Left lung (tissue), 10 donors: ENCODE results near the gene PAX7. TPM values are rescaled to one million over a fixed set of nuclear protein-coding genes. Genes with fewer than 3 reads are reported as not detected.

Experiments
- ATAC-seq: fragments of 200-7000 bp; cut with Tn5 transposase; one replicate; pipeline ENCODE4 v1.9.1; 2020; ENCODE audit warnings: moderate library complexity
- DNase-seq, 4 donors: peaks; one replicate each; pipeline ENCODE4 v3.0.0-alpha.2; 2013 to 2020
- H3K27ac ChIP-seq, 2 donors: fragments of 200-600 bp; sonication (generic) in 1 of 2; one replicate each; pipeline versions ENCODE4 v1.5.0 to v1.8.0; 2020 to 2021
- H3K27me3 ChIP-seq, 2 donors: fragments of 200-600 bp; sonication (generic) in 1 of 2; one replicate each; pipeline versions ENCODE4 v1.5.0 to v1.8.0; 2020 to 2021
- H3K36me3 ChIP-seq, 2 donors: fragments of 200-600 bp; sonication (generic) in 1 of 2; one replicate each; pipeline versions ENCODE4 v1.5.0 to v1.8.0; 2020 to 2021
- H3K4me1 ChIP-seq, 2 donors: fragments of 200-600 bp; one replicate each; pipeline ENCODE4 v1.8.0; 2021
- H3K4me3 ChIP-seq, 2 donors: fragments of 200-600 bp; sonication (generic) in 1 of 2; one replicate each; pipeline versions ENCODE4 v1.5.0 to v1.8.0; 2020 to 2021; ENCODE audit warnings: mild to moderate bottlenecking in 1 of 2
- H3K9me3 ChIP-seq, 2 donors: fragments of 200-600 bp; sonication (generic) in 1 of 2; one replicate each; pipeline versions ENCODE4 v1.5.0 to v1.8.0; 2020 to 2021
- intact Hi-C, 2 donors: fragments of 100-400 bp; cut with DNase I; formaldehyde crosslinking; loops; one replicate each; pipeline versions ENCODE4 v1.11.2 to v1.14.2; 2022
- polyA plus RNA-seq, 6 donors: library from polyadenylated mRNA; unstranded; fragments of 120-200 nt; gene quantifications; one replicate each; pipeline ENCODE4 v1.2.1, GENCODE V29; 2013; ENCODE audit not compliant: insufficient read length in 6 of 6
- total RNA-seq, 2 donors: library from RNA; stranded (reverse); fragmentation: NEBNext Ultra II Directional; extraction: Animal tissue kit (Norgen Biotek cat#: 25700); gene quantifications; one replicate each; pipeline ENCODE4 v1.2.1, GENCODE V29; 2021
- TF ChIP-seq, protein P1 (sequence below), 2 donors: fragments of 200-600 bp; sonication (generic) in 1 of 2; IDR thresholded peaks; one replicate each; pipeline versions ENCODE4 v1.5.0 to v1.8.0; 2021; ENCODE audit warnings: antibody characterized with exemption in 2 of 2
- donor health status: DM: no; HTN: yes; CAD: no.
- donor health status: DM: no; HTN: no; CAD: no.

PAX7 gene
- total and polyA plus RNA-seq, 8 donors: 0.03 TPM; not detected in 7

DNA sequence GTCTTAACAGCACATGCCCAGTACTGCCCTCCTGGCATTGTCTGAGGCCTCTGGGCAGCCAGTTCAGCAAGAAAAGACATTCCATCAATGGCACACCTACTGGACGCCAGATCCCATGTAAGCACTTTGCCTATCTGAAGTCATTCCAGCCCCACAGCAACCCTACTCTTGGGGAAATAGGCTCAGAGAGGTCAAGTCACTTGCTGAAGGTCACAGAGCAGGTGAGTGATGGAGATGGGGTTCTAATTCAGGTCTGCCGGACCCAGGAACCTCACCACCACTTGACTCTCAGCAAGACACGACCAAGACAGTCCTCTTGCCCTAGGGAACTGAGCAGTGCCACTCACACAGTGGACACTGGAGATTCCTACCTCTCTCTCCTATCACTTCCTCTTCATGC, 79.4 kb downstream of the PAX7 start:
- H3K27ac ChIP-seq: no peak overlapping the region
- H3K27me3 ChIP-seq: peaks cover 0 to 89% of the 10 kb centered on the region in 2 donors
- H3K4me1 ChIP-seq: no peaks in the 10 kb centered on the region
- TF ChIP-seq, protein P1, sequence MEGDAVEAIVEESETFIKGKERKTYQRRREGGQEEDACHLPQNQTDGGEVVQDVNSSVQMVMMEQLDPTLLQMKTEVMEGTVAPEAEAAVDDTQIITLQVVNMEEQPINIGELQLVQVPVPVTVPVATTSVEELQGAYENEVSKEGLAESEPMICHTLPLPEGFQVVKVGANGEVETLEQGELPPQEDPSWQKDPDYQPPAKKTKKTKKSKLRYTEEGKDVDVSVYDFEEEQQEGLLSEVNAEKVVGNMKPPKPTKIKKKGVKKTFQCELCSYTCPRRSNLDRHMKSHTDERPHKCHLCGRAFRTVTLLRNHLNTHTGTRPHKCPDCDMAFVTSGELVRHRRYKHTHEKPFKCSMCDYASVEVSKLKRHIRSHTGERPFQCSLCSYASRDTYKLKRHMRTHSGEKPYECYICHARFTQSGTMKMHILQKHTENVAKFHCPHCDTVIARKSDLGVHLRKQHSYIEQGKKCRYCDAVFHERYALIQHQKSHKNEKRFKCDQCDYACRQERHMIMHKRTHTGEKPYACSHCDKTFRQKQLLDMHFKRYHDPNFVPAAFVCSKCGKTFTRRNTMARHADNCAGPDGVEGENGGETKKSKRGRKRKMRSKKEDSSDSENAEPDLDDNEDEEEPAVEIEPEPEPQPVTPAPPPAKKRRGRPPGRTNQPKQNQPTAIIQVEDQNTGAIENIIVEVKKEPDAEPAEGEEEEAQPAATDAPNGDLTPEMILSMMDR (IDR thresholded peaks at IDR 0.05): no peak
- H3K36me3 ChIP-seq: no peaks in the 10 kb centered on the region
- DNase-seq (no peak), ATAC-seq (no peak)
- intact Hi-C loops: no loop called here
- no peak overlapping the region for H3K4me3 ChIP-seq
- no peaks in the 10 kb centered on the region for H3K9me3 ChIP-seq

DNA sequence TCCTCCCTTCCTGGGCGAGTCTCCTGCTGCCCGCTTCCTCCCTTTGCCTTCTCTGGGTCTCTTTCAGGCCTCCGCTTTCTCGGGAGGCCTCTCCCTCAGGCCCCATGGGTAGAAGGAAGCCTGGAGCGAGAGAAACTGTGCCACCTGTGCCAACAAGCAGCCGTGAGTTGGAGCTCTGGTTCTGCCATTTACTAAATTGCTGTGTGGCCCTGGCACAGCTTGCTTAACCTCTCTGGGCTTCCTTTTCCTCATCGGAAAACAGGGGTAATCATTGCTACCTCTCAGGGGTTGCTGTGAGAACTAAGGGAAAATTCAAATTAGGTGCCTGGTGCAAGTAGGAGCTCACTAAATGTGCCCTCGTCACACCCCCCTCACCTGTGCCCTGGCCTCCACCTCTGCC, 80.4 kb downstream of the PAX7 start:
- H3K4me1 ChIP-seq: no peaks in the 10 kb centered on the region
- ATAC-seq: no peak

GRCh38 chr1:18711536-18712251, 81.0 kb downstream of the PAX7 start:
- TF ChIP-seq, protein P1 (IDR thresholded peaks at IDR 0.05): no peak
- no peaks in the 10 kb centered on the region for H3K4me1 ChIP-seq
- no peak for DNase-seq
- H3K4me3 ChIP-seq: no peak overlapping the region
- H3K27me3 ChIP-seq: peaks cover 6 to 89% of the 10 kb centered on the region in 2 donors
- H3K27ac ChIP-seq: no peak overlapping the region
- H3K36me3 ChIP-seq: no peaks in the 10 kb centered on the region
- no peaks in the 10 kb centered on the region for H3K9me3 ChIP-seq
- intact Hi-C loops: no loop called here
- ATAC-seq: no peak

More for the DNA sequence above, 80.4 kb downstream of the PAX7 start:
- Histone ChIP-seq H3K36me3 (no peaks in the 10 kb centered on the region), H3K4me3 (no peak overlapping the region), H3K27ac (no peak overlapping the region), H3K27me3 (peaks cover under 1 to 89% of the 10 kb centered on the region in 2 donors), H3K9me3 (no peaks in the 10 kb centered on the region)
- TF ChIP-seq, protein P1 (IDR thresholded peaks at IDR 0.05): no peak
- DNase-seq: no peak
- intact Hi-C loops: no loop called here

DNA sequence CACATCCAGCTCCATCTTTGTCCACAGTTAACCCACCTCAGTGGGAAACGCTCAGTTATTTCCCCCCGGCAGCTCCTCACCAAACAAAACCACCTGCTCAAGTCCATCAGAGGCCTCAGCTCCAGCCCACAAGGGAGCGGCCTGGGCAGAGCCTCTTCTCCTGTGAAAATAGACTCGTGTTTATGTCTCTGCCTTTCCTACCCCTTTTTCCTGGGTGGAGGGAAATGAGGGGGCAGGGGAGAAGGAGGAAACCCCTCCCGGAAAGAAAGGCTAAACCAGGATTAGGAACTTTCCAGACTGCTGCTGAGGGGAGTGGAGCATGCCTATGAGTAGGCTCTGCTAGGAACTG, 81.6 kb downstream of the PAX7 start:
- Histone ChIP-seq H3K9me3 (no peaks in the 10 kb centered on the region), H3K27ac (no peak overlapping the region), H3K27me3 (peaks cover 11 to 89% of the 10 kb centered on the region in 2 donors), H3K4me3 (no peak overlapping the region), H3K36me3 (no peaks in the 10 kb centered on the region), H3K4me1 (no peaks in the 10 kb centered on the region)
- intact Hi-C loops: no loop called here
- no peak for ATAC-seq
- DNase-seq: no peak
- TF ChIP-seq, protein P1 (IDR thresholded peaks at IDR 0.05): no peak

- ATAC-seq: no peak
- H3K4me1 ChIP-seq: no peaks in the 10 kb centered on the region
- H3K27me3 ChIP-seq: peaks cover 19 to 92% of the 10 kb centered on the region in 2 donors
Observed at GRCh38 chr1:18714404-18715175, 83.9 kb downstream of the PAX7 start.

More at GRCh38 chr1:18714404-18715175, 83.9 kb downstream of the PAX7 start:
- TF ChIP-seq, protein P1 (IDR thresholded peaks at IDR 0.05): no peak
- no peak overlapping the region for H3K4me3 ChIP-seq
- DNase-seq: no peak
- no peak overlapping the region for H3K27ac ChIP-seq
- H3K9me3 ChIP-seq: no peaks in the 10 kb centered on the region
- intact Hi-C loops: no loop called here
- no peaks in the 10 kb centered on the region for H3K36me3 ChIP-seq
